H1 (cell line): ENCODE measurements around the gene ACVR2B. TPM values are rescaled to one million over a fixed set of nuclear protein-coding genes. Genes with fewer than 3 reads are reported as not detected.

ENCODE experiments used
- PHF8 ChIP-seq: fragments of 200-600 bp; sonication (generic); conservative IDR thresholded peaks from 2 replicates; pipeline ENCODE4 v1.7.1; 2012; ENCODE audit warnings: low read depth, mild to moderate bottlenecking, inconsistent platforms, low read length, moderate library complexity
- SRF ChIP-seq: IDR thresholded peaks from 2 replicates; pipeline ENCODE4 v1.6.1; 2011; ENCODE audit warnings: mild to moderate bottlenecking, low read depth, low read length, moderate library complexity
- SUZ12 ChIP-seq: fragments of 200-600 bp; sonication (generic); IDR thresholded peaks from 2 replicates; pipeline ENCODE4 v1.6.1; 2012; ENCODE audit warnings: mild to moderate bottlenecking, inconsistent platforms, low read length, moderate library complexity, mixed read lengths
- TAF1 ChIP-seq: IDR thresholded peaks from 2 replicates; pipeline ENCODE4 v1.6.1; 2011; ENCODE audit warnings: mild to moderate bottlenecking, low read depth, low read length
- TBP ChIP-seq: IDR thresholded peaks from 2 replicates; pipeline ENCODE4 v1.6.1; 2011; ENCODE audit warnings: low read depth, low read length, improper control_type of control experiment
- polyA plus RNA-seq, 7 experiments: library from polyadenylated mRNA; depleted of rRNA in 3 of 7; stranded (reverse) in 5 of 7; unstranded in 2 of 7; fragments of >200 nt in 5 of 7; fragments of 200-250 nt in 2 of 7; gene quantifications; 1 replicate in 5 of 7; 2 replicates in 1 of 7; 4 replicates in 1 of 7; pipeline versions ENCODE4 v1.2.1 to v1.2.3, GENCODE V29; 2011 to 2013; ENCODE audit warnings: missing spikeins in 2 of 7, mixed read lengths in 2 of 7
- total RNA-seq: library from RNA; stranded (reverse); fragmentation: NEBNext Ultra II Directional; extraction: Animal tissue kit (Norgen Biotek cat#: 25700); gene quantifications from 2 replicates; pipeline ENCODE4 v1.2.1, GENCODE V29; 2021

ACVR2B gene
- total and polyA plus RNA-seq, 2 of the 8 experiments (the other 6 are each of a cell fraction or from before 2014, with no cell fraction given) = 24.7 to 109 TPM

- TF ChIP-seq TAF1 = no peak
- TF ChIP-seq SRF = no peak
- no peak for TF ChIP-seq PHF8
- no peak for TF ChIP-seq SUZ12
- TF ChIP-seq TBP = no peak
Measured at GRCh38 chr3:38471260-38471857, 17.7 kb downstream of the ACVR2B start (continued).
